SJSA1 (cell line): ENCODE results near the gene FFAR2. TPM values are rescaled to one million over a fixed set of nuclear protein-coding genes. Genes with fewer than 3 reads are reported as not detected.

Source experiments
- DNase-seq, 2 experiments: peaks; one replicate each; pipeline ENCODE4 v3.0.0-alpha.2; 2015 to 2020; ENCODE audit warnings: low spot score in 2 of 2, low read depth in 1 of 2
- H3K27ac ChIP-seq: fragments of 250-450 bp; sonication (Bioruptor Pico); 2 replicates; pipeline ENCODE4 v1.5.1; 2020; ENCODE audit warnings: mild to moderate bottlenecking, moderate library complexity
- H3K27me3 ChIP-seq: fragments of 250-450 bp; sonication (Bioruptor Pico); replicated peaks from 2 replicates; pipeline ENCODE4 v1.5.1; 2020; ENCODE audit warnings: mild to moderate bottlenecking, moderate library complexity
- H3K36me3 ChIP-seq: fragments of 250-450 bp; sonication (Bioruptor Pico); 2 replicates; pipeline ENCODE4 v1.5.1; 2020; ENCODE audit warnings: mild to moderate bottlenecking
- H3K4me1 ChIP-seq: fragments of 250-450 bp; sonication (Bioruptor Pico); replicated peaks from 2 replicates; pipeline ENCODE4 v1.6.1; 2021; ENCODE audit warnings: mild to moderate bottlenecking
- H3K4me3 ChIP-seq: fragments of 250-450 bp; sonication (Bioruptor Pico); 2 replicates; pipeline ENCODE4 v1.5.1; 2020; ENCODE audit warnings: mild to moderate bottlenecking
- H3K9me3 ChIP-seq: fragments of 250-450 bp; sonication (Bioruptor Pico); replicated peaks from 2 replicates; pipeline ENCODE4 v1.5.1; 2020; ENCODE audit warnings: mild to moderate bottlenecking
- total RNA-seq: library from RNA; depleted of rRNA; stranded (reverse); fragments of >200 nt; shearing (Covaris generic); gene quantifications from 2 replicates; pipeline ENCODE4 v1.2.3, GENCODE V29; 2014

FFAR2 gene
- total RNA-seq, 1 experiment from 2014 or later, result not detected

- Histone ChIP-seq H3K27me3 (peaks cover 5% of the 10 kb centered on the region), H3K27ac (no peak overlapping the region), H3K9me3 (no peaks in the 10 kb centered on the region), H3K36me3 (no peaks in the 10 kb centered on the region), H3K4me3 (no peak overlapping the region), H3K4me1 (no peaks in the 10 kb centered on the region)
- no peak for DNase-seq
These were observed 15.1 kb upstream of the FFAR2 start for GRCh38 chr19:35432911-35433310.

- H3K27ac ChIP-seq, result no peak overlapping the region
- no peaks in the 10 kb centered on the region for H3K4me1 ChIP-seq
- peaks cover 5% of the 10 kb centered on the region for H3K27me3 ChIP-seq
- no peaks in the 10 kb centered on the region for H3K9me3 ChIP-seq
- DNase-seq, result no peak
- no peak overlapping the region for H3K4me3 ChIP-seq
- H3K36me3 ChIP-seq, result no peaks in the 10 kb centered on the region
These were observed 14.6 kb upstream of the FFAR2 start for GRCh38 chr19:35433448-35433847.

- DNase-seq, result no peak
- no peaks in the 10 kb centered on the region for H3K9me3 ChIP-seq
- peaks cover 5% of the 10 kb centered on the region for H3K27me3 ChIP-seq
- no peak overlapping the region for H3K27ac ChIP-seq
- no peak overlapping the region for H3K4me3 ChIP-seq
- no peaks in the 10 kb centered on the region for H3K36me3 ChIP-seq
- no peaks in the 10 kb centered on the region for H3K4me1 ChIP-seq
These were observed 12.2 kb upstream of the FFAR2 start for GRCh38 chr19:35435896-35436295.

GRCh38 chr19:35436477-35437405 lies 11.3 kb upstream of the FFAR2 start:
- H3K4me3 ChIP-seq, result no peak overlapping the region
- H3K27ac ChIP-seq, result no peak overlapping the region
- no peaks in the 10 kb centered on the region for H3K9me3 ChIP-seq
- H3K27me3 ChIP-seq, result peaks cover 5% of the 10 kb centered on the region
- no peak for DNase-seq
- H3K4me1 ChIP-seq, result no peaks in the 10 kb centered on the region
- H3K36me3 ChIP-seq, result no peaks in the 10 kb centered on the region

- Histone ChIP-seq H3K9me3 (no peaks in the 10 kb centered on the region), H3K27me3 (peaks cover 5% of the 10 kb centered on the region), H3K36me3 (no peaks in the 10 kb centered on the region), H3K4me3 (no peak overlapping the region), H3K27ac (no peak overlapping the region), H3K4me1 (no peaks in the 10 kb centered on the region)
- no peak for DNase-seq
These were observed 10.6 kb upstream of the FFAR2 start for GRCh38 chr19:35437406-35437951.

- no peaks in the 10 kb centered on the region for H3K36me3 ChIP-seq
- no peak for DNase-seq
- H3K27ac ChIP-seq, result no peak overlapping the region
- peaks cover 5% of the 10 kb centered on the region for H3K27me3 ChIP-seq
- H3K4me3 ChIP-seq, result no peak overlapping the region
- no peaks in the 10 kb centered on the region for H3K4me1 ChIP-seq
- H3K9me3 ChIP-seq, result no peaks in the 10 kb centered on the region
These were observed 10.0 kb upstream of the FFAR2 start for GRCh38 chr19:35438096-35438495.

GRCh38 chr19:35438527-35438926 lies 9.5 kb upstream of the FFAR2 start:
- peaks cover 5% of the 10 kb centered on the region for H3K27me3 ChIP-seq
- no peaks in the 10 kb centered on the region for H3K4me1 ChIP-seq

GRCh38 chr19:35439921-35440320 lies 8.1 kb upstream of the FFAR2 start:
- no peak for DNase-seq
- H3K27ac ChIP-seq, result no peak overlapping the region
- H3K4me3 ChIP-seq, result no peak overlapping the region
- H3K27me3 ChIP-seq, result peaks cover 5% of the 10 kb centered on the region; the same call in 1 of the 2 replicates
- H3K36me3 ChIP-seq, result no peaks in the 10 kb centered on the region
- no peaks in the 10 kb centered on the region for H3K9me3 ChIP-seq
- H3K4me1 ChIP-seq, result no peaks in the 10 kb centered on the region

More at GRCh38 chr19:35438527-35438926, 9.5 kb upstream of the FFAR2 start:
- DNase-seq, result no peak
- H3K4me3 ChIP-seq, result no peak overlapping the region
- no peaks in the 10 kb centered on the region for H3K9me3 ChIP-seq
- H3K36me3 ChIP-seq, result no peaks in the 10 kb centered on the region
- no peak overlapping the region for H3K27ac ChIP-seq

- Histone ChIP-seq H3K4me1 (no peaks in the 10 kb centered on the region), H3K36me3 (no peaks in the 10 kb centered on the region), H3K27me3 (peaks cover 11% of the 10 kb centered on the region), H3K4me3 (no peak overlapping the region), H3K27ac (no peak overlapping the region), H3K9me3 (no peaks in the 10 kb centered on the region)
- no peak for DNase-seq
These were observed 6.0 kb upstream of the FFAR2 start for GRCh38 chr19:35442091-35442490.

GRCh38 chr19:35444735-35445134 lies 3.3 kb upstream of the FFAR2 start:
- Histone ChIP-seq H3K36me3 (no peaks in the 10 kb centered on the region), H3K4me1 (no peaks in the 10 kb centered on the region), H3K27me3 (peaks cover 11% of the 10 kb centered on the region), H3K9me3 (no peaks in the 10 kb centered on the region), H3K4me3 (no peak overlapping the region), H3K27ac (no peak overlapping the region)
- no peak for DNase-seq

- H3K9me3 ChIP-seq, result no peaks in the 10 kb centered on the region
- no peak overlapping the region for H3K27ac ChIP-seq
- no peaks in the 10 kb centered on the region for H3K4me1 ChIP-seq
- no peak for DNase-seq
- no peak overlapping the region for H3K4me3 ChIP-seq
- peaks cover 11% of the 10 kb centered on the region for H3K27me3 ChIP-seq
- no peaks in the 10 kb centered on the region for H3K36me3 ChIP-seq
These were observed 2.0 kb upstream of the FFAR2 start for GRCh38 chr19:35445826-35446593.

GRCh38 chr19:35449359-35450043 lies 1.4 kb downstream of the FFAR2 start:
- Histone ChIP-seq H3K4me3 (no peak overlapping the region), H3K4me1 (no peaks in the 10 kb centered on the region), H3K27ac (no peak overlapping the region), H3K36me3 (no peaks in the 10 kb centered on the region), H3K27me3 (peaks cover 11% of the 10 kb centered on the region), H3K9me3 (no peaks in the 10 kb centered on the region)
- no peak for DNase-seq

- Histone ChIP-seq H3K4me3 (no peak overlapping the region), H3K27me3 (peaks cover 1% of the 10 kb centered on the region; the same call in 1 of the 2 replicates), H3K4me1 (no peaks in the 10 kb centered on the region), H3K27ac (no peak overlapping the region), H3K36me3 (no peaks in the 10 kb centered on the region), H3K9me3 (no peaks in the 10 kb centered on the region)
- DNase-seq, result no peak
These were observed 3.5 kb downstream of the FFAR2 start for GRCh38 chr19:35451338-35452096.
